ENCODE results near the gene DISP2.

Gene DISP2

DNA sequence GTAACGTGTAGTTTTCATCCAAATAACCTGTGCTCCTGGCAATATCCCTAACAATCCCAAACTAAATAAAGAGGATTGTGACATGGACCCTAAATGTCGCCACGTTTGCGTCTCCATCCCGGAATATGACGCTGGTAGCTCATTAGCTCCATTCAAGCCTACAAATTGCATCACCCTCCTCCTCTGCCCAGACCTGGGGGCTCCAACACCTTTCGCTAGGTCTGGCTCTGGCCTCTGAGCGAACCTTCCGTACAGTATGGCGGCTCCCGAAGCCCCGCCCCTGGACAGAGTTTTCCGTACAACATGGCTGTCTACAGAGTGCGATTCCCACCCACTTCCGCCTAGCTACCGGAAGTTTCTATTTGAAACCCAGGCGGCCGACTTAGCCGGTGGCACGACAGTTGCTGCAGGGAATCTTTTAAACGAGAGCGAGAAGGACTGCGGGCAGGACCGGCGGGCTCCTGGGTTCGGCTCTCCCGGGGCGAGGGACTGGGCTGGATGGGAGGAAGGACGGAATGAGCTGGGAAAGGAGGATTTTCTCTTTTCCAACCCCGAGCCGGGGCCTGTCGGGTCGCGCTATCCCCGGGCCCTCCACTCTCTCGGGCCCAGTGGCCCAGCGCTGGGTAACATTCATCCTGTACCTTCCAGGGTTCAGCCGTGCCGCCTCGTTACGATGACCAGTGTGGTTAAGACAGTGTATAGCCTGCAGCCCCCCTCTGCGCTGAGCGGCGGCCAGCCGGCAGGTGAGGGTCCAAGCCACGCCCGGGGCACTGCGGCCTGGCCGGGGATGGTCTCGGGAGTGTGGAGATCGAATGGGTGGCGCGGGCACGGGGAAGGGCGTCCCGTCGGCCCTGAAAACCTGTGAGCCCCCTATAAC is 24.8 kb downstream of the DISP2 start, which contains the start of gene KNSTRN:
Gene KNSTRN (plus strand): TSS at position 142 of the 877 bp plus-strand sequence. CDS start 115 bp downstream, at position 257.
- Histone ChIP-seq H3K9me3 (ENCODE audit: low read length) (no peaks in the 10 kb centered on the region), H3K36me3 (ENCODE audit: insufficient read depth, low read length) (peaks cover 30% of the 10 kb centered on the region), H3K4me1 (ENCODE audit: insufficient read depth, low read length) (peaks cover 9% of the 10 kb centered on the region), H3K27me3 (ENCODE audit: insufficient read depth, low read length) (no peaks in the 10 kb centered on the region), H2AFZ (ENCODE audit: low read depth, low read length) (peak within 1 kb of the TSS; percentile 68), H3K4me3 (ENCODE audit: low read length) (peak within 1 kb of the TSS; percentile 77)

GRCh38 chr15:40386480-40386879 is 28.5 kb downstream of the DISP2 start:
- Histone ChIP-seq H3K36me3 (ENCODE audit: insufficient read depth, low read length) (peaks cover 61% of the 10 kb centered on the region), H2AFZ (ENCODE audit: low read depth, low read length) (no peak overlapping the region), H3K27me3 (ENCODE audit: insufficient read depth, low read length) (no peaks in the 10 kb centered on the region), H3K4me1 (ENCODE audit: insufficient read depth, low read length) (peaks cover 9% of the 10 kb centered on the region), H3K4me3 (ENCODE audit: low read length) (no peak overlapping the region), H3K9me3 (ENCODE audit: low read length) (no peaks in the 10 kb centered on the region)

- Histone ChIP-seq H2AFZ (ENCODE audit: low read depth, low read length) (no peak overlapping the region), H3K27me3 (ENCODE audit: insufficient read depth, low read length) (no peaks in the 10 kb centered on the region), H3K36me3 (ENCODE audit: insufficient read depth, low read length) (peaks cover 88% of the 10 kb centered on the region), H3K4me1 (ENCODE audit: insufficient read depth, low read length) (peaks cover 3% of the 10 kb centered on the region), H3K9me3 (ENCODE audit: low read length) (no peaks in the 10 kb centered on the region), H3K4me3 (ENCODE audit: low read length) (no peak overlapping the region)
These were observed 31.2 kb downstream of the DISP2 start for GRCh38 chr15:40388941-40389823.

GRCh38 chr15:40389824-40390595 is 32.0 kb downstream of the DISP2 start:
- H3K4me1 ChIP-seq (ENCODE audit: insufficient read depth, low read length) = no peaks in the 10 kb centered on the region
- H3K36me3 ChIP-seq (ENCODE audit: insufficient read depth, low read length) = peaks cover 85% of the 10 kb centered on the region
- no peak overlapping the region for H2AFZ ChIP-seq (ENCODE audit: low read depth, low read length)
- H3K4me3 ChIP-seq (ENCODE audit: low read length) = no peak overlapping the region
- no peaks in the 10 kb centered on the region for H3K27me3 ChIP-seq (ENCODE audit: insufficient read depth, low read length)
- no peaks in the 10 kb centered on the region for H3K9me3 ChIP-seq (ENCODE audit: low read length)

- H3K4me1 ChIP-seq (ENCODE audit: insufficient read depth, low read length) = no peaks in the 10 kb centered on the region
- no peaks in the 10 kb centered on the region for H3K9me3 ChIP-seq (ENCODE audit: low read length)
- no peak overlapping the region for H3K4me3 ChIP-seq (ENCODE audit: low read length)
- peaks cover 60% of the 10 kb centered on the region for H3K36me3 ChIP-seq (ENCODE audit: insufficient read depth, low read length)
- no peak overlapping the region for H2AFZ ChIP-seq (ENCODE audit: low read depth, low read length)
- H3K27me3 ChIP-seq (ENCODE audit: insufficient read depth, low read length) = no peaks in the 10 kb centered on the region
These were observed 35.2 kb downstream of the DISP2 start for GRCh38 chr15:40392986-40393948.

DNA sequence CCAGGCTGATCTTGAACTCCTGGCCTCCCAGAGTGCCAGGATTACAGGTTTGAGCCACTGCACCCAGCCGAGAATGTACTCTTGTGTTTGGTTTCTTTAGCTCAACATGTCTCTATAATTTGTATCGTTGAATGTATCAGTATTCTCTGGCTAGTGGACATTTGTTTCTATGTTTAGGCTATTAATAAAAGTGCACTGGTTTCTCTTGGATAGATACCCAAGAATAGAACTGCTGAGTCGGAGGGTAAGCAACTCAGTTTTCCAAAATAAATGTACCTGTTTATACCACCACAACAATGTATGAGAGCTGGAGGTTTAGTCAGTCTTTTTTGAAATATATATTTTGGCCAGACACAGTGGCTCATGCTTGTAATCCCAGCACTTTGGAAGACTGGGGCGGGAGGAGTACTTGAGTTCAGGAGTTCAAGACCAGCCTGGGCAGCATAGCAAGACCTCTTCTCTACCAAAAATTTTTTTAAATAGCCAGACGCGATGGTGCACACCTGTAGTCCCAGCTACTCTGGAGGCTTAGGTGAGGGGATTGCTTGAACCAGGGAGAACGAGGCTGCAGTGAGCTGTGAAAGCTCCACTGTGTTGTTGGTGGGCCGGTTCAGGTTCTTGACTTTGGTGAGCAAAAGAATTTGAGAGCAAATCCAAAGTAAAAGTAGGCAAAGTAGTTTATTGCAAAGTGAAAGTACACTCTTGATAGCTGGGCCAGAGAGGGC is 39.8 kb downstream of the DISP2 start:
- Histone ChIP-seq H3K4me3 (ENCODE audit: low read length) (no peak overlapping the region), H3K4me1 (ENCODE audit: insufficient read depth, low read length) (no peaks in the 10 kb centered on the region), H2AFZ (ENCODE audit: low read depth, low read length) (no peak overlapping the region), H3K9me3 (ENCODE audit: low read length) (no peaks in the 10 kb centered on the region), H3K36me3 (ENCODE audit: insufficient read depth, low read length) (peaks cover 19% of the 10 kb centered on the region), H3K27me3 (ENCODE audit: insufficient read depth, low read length) (no peaks in the 10 kb centered on the region)

- H2AFZ ChIP-seq (ENCODE audit: low read depth, low read length) = no peak overlapping the region
- H3K36me3 ChIP-seq (ENCODE audit: insufficient read depth, low read length) = peaks cover 13% of the 10 kb centered on the region
- H3K27me3 ChIP-seq (ENCODE audit: insufficient read depth, low read length) = no peaks in the 10 kb centered on the region
- H3K4me1 ChIP-seq (ENCODE audit: insufficient read depth, low read length) = no peaks in the 10 kb centered on the region
- no peaks in the 10 kb centered on the region for H3K9me3 ChIP-seq (ENCODE audit: low read length)
- no peak overlapping the region for H3K4me3 ChIP-seq (ENCODE audit: low read length)
These were observed 40.4 kb downstream of the DISP2 start for GRCh38 chr15:40398413-40398873.

DNA sequence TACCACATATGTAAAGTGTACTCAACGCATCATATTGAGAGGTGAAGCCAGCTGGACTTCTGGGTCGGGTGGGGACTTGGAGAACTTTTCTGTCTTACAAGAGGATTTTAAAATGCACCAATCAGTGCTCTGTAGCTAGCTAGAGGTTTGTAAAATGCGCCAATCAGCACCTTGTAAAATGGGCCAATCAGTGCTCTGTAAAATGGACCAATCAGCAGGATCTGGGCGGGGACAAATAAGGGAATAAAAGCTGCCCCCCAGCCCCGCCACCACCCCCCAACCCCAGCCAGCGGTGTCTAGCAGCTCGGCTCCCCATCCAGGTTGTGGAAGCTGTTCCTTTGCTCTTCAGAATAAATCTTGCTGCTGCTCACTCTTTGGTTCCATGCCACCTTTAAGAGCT is 41.4 kb downstream of the DISP2 start:
- Histone ChIP-seq H2AFZ (ENCODE audit: low read depth, low read length) (no peak overlapping the region), H3K36me3 (ENCODE audit: insufficient read depth, low read length) (peaks cover 4% of the 10 kb centered on the region), H3K4me1 (ENCODE audit: insufficient read depth, low read length) (no peaks in the 10 kb centered on the region), H3K27me3 (ENCODE audit: insufficient read depth, low read length) (no peaks in the 10 kb centered on the region), H3K4me3 (ENCODE audit: low read length) (no peak overlapping the region), H3K9me3 (ENCODE audit: low read length) (no peaks in the 10 kb centered on the region)

DNA sequence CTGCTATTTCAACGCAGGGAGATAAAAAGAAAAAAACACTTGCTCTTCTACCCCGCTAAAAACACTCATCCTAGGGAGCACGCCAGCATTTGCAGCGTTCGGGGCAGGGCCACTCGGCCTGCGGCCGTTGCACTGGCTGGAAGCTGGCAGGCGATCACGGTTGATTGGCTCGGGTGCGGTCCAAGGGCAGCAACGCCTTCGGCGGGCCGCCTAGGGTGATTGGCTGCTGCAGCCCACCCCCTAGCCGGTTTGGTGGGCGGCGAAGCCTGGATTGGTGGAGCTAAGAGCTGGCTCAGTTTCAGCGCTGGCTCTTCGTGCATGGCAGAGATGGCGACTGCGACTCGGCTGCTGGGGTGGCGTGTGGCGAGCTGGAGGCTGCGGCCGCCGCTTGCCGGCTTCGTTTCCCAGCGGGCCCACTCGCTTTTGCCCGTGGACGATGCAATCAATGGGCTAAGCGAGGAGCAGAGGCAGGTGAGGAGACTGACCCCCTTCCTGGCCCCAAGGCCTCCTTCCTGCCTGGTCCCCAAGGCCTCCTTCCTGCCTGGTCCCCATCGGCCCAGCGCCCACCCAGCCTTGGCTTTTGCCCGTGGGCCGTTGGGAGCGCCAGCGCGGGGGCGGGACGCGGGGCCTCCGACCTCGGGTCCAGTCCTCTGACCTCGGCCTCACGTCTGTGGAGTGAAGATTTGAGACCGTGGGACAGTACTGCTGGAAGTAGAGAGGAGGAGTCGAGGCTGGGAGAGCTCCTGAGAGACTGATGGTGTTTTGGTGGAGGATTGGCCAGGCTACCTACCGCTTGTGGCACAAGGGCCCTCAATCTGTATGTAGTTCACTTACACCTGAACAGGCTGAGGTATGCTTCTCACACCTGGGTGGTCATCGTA is 47.7 kb downstream of the DISP2 start, which contains the start of gene IVD:
Gene IVD (plus strand): TSS at position 295 of the 881 bp plus-strand sequence. CDS start 33 bp downstream, at position 328.
- no peaks in the 10 kb centered on the region for H3K27me3 ChIP-seq (ENCODE audit: insufficient read depth, low read length)
- H3K36me3 ChIP-seq (ENCODE audit: insufficient read depth, low read length) = peaks cover 25% of the 10 kb centered on the region
- H3K4me1 ChIP-seq (ENCODE audit: insufficient read depth, low read length) = peaks cover 21% of the 10 kb centered on the region
- H3K4me3 ChIP-seq (ENCODE audit: low read length) = peak within 1 kb of the TSS; percentile 77
- H3K9me3 ChIP-seq (ENCODE audit: low read length) = no peaks in the 10 kb centered on the region
- H2AFZ ChIP-seq (ENCODE audit: low read depth, low read length) = peak within 1 kb of the TSS; percentile 93

DNA sequence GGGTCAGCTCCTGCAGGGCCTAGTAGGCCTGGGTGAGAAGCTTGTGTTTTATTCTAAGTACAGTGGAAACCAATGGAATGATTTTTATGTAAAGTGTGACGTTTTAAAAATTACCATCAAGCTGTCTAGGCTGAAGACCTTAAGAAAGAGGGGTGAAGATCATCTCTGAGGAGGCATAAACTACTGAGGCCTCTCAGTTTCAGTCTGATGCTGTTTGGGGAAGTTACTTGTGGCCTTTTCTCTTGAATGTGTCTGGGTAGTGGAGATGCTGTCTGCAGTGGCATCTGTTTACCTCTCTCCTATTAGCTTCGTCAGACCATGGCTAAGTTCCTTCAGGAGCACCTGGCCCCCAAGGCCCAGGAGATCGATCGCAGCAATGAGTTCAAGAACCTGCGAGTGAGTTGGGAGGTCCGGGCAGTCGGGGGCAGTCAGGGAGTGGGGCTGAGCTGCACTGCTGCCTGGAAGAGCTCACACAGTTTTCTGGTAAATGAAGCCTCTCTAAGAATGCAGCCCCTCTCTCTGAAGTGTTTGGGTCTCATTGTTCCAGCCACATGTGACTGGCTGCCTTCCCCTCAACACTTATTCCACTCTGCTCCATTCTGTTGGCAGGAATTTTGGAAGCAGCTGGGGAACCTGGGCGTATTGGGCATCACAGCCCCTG is 49.4 kb downstream of the DISP2 start:
- H3K9me3 ChIP-seq (ENCODE audit: low read length) = no peaks in the 10 kb centered on the region
- no peak overlapping the region for H2AFZ ChIP-seq (ENCODE audit: low read depth, low read length)
- H3K4me1 ChIP-seq (ENCODE audit: insufficient read depth, low read length) = peaks cover 21% of the 10 kb centered on the region
- peaks cover 41% of the 10 kb centered on the region for H3K36me3 ChIP-seq (ENCODE audit: insufficient read depth, low read length)
- no peak overlapping the region for H3K4me3 ChIP-seq (ENCODE audit: low read length)
- H3K27me3 ChIP-seq (ENCODE audit: insufficient read depth, low read length) = no peaks in the 10 kb centered on the region

Data from neuron (in vitro differentiated cells).